Right lobe of liver (tissue), 4 donors: ENCODE measurements around the gene EPHB3.

Source experiments
- POLR2A ChIP-seq: fragments of 450-650 bp; IDR thresholded peaks from one replicate; pipeline ENCODE4 v1.6.1; 2017; ENCODE audit warnings: antibody characterized with exemption, mild to moderate bottlenecking
- TF ChIP-seq, protein P1 (sequence below), 4 donors: fragments of 200-600 bp in 3 of 4; fragments of 450-650 bp in 1 of 4; IDR thresholded peaks; one replicate each; pipeline versions ENCODE4 v1.5.1 to v1.8.0; 2016 to 2022; ENCODE audit warnings: antibody characterized with exemption in 4 of 4, mild to moderate bottlenecking in 2 of 4
- donor health status: DM: no; HTN: no; CAD: no.
- donor health status: DM: no; HTN: no; CAD: no.
- donor health status: DM: no; HTN: yes; CAD: no.

DNA sequence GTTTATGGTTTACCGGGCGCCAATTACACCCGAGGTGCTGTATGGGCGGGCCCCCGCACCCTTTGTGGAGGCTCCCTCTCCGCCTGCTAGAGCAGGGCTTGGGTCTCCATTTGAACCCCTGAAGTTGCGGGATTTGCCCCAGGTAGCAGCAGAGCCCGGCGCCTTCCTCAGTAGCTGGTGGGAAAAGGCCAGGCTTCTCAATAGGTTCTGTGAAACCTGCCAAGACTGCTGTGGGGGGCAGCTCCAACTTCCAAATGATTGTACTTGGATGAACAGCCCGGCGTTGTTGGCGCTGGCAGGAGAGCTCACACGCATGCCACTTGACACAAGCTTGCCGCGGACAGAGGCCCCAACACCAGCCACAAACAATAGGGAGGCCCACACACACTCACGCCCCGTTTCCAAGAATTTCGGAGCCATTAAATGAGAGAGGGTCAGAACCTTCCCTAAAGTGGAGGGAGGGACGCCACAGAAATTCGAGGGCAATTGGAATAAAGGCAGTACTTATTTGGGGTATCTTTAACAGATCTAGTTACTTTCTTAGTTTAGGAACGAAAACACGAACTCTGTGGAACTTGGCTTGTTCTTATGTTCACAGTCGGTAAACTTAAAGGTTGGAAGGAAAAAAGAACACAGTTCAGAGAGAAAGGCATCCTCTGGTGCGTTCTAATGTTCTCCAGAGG, 1.4 kb downstream of the EPHB3 start:
- TF ChIP-seq POLR2A: no peak
- TF ChIP-seq, protein P1, sequence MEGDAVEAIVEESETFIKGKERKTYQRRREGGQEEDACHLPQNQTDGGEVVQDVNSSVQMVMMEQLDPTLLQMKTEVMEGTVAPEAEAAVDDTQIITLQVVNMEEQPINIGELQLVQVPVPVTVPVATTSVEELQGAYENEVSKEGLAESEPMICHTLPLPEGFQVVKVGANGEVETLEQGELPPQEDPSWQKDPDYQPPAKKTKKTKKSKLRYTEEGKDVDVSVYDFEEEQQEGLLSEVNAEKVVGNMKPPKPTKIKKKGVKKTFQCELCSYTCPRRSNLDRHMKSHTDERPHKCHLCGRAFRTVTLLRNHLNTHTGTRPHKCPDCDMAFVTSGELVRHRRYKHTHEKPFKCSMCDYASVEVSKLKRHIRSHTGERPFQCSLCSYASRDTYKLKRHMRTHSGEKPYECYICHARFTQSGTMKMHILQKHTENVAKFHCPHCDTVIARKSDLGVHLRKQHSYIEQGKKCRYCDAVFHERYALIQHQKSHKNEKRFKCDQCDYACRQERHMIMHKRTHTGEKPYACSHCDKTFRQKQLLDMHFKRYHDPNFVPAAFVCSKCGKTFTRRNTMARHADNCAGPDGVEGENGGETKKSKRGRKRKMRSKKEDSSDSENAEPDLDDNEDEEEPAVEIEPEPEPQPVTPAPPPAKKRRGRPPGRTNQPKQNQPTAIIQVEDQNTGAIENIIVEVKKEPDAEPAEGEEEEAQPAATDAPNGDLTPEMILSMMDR (IDR thresholded peaks at IDR 0.05): no peak
